Measurements from ENCODE around the gene MBNL2.

Gene MBNL2

DNA sequence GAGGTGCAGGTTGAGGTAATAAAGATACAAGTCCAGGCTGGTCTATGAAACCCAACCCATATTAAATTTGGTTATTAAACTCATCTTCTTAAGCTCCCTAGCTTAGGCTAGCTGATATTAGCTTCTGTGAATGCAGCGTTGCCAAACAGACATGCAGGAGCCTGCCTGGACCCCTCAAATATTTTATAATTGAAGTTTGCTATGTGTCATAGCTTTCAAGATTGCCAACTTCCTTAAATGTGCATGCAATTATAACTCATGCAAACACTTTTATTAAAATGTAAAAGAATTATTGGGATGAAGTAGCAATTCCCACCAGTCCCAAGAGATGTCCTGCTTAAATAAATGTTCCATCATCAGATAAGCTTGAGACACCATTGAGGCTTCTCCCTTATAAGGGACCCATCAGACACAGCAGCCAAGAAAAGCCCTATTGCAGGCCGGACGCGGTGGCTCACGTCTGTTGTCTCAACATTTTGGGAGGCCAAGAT lies 51.3 kb downstream of the MBNL2 start:
- no peak for DNase-seq (ENCODE audit: low read depth, low spot score)

GRCh38 chr13:97274829-97275649 lies 52.9 kb downstream of the MBNL2 start:
- no peak for DNase-seq (ENCODE audit: low read depth, low spot score)

DNA sequence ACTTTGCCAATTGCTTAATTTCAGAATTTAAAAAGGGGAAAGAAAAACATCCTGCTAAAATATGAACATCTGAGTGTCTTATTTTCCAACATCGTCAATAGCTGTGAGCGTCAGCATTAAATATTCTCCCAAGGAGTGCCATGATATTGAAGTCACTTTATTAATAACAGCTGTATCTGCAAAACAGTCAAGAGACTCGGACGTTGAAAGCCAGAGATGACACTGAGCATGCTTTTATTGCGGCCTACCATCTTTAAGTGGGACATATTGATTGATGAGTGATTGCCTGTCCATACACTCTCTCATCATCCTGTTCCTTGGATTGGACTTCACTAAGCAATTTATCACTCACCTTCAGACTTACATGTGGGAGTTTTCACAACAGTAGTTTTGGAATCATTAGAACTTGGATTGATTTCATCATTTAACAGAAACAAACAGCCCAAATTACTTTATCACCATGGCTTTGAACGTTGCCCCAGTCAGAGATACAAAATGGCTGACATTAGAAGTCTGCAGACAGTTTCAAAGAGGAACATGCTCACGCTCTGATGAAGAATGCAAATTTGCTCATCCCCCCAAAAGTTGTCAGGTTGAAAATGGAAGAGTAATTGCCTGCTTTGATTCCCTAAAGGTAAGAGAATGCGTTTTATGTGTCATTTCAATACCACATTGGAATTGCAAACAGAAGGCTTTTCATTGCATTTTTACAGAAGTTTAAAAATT lies 53.8 kb downstream of the MBNL2 start:
- DNase-seq (ENCODE audit: low read depth, low spot score): no peak

GRCh38 chr13:97276862-97277269 lies 54.7 kb downstream of the MBNL2 start:
- DNase-seq (ENCODE audit: low read depth, low spot score): no peak

GRCh38 chr13:97278435-97279411 lies 56.6 kb downstream of the MBNL2 start:
- DNase-seq (ENCODE audit: low read depth, low spot score): no peak

DNA sequence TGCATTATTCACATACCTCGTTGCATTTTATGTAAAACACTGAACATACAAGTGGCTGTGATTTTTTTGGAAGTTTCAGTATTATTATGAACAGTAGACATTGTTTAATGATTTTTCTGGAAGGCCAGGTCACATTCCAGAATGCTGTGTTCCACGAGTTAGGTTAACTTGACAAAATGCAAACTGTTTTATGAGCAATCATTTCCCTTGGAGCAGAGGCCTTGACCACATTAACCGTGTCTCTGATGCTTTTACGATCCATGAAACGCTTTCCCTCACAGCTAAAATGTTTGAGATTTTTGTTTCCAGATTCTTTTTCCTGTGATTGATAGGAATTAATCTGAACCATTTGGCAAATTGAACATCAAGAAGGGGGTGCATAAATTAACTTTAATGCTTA lies 57.8 kb downstream of the MBNL2 start:
- DNase-seq (ENCODE audit: low read depth, low spot score): no peak

- peak; percentile 32 for DNase-seq (ENCODE audit: low read depth, low spot score)
Measured at GRCh38 chr13:97280478-97280877, 58.3 kb downstream of the MBNL2 start.

- no peak for DNase-seq (ENCODE audit: low read depth, low spot score)
Measured at GRCh38 chr13:97281028-97281427, 58.9 kb downstream of the MBNL2 start.

- no peak for DNase-seq (ENCODE audit: low read depth, low spot score)
Measured at GRCh38 chr13:97282705-97283104, 60.6 kb downstream of the MBNL2 start.

- no peak for DNase-seq (ENCODE audit: low read depth, low spot score)
Measured at GRCh38 chr13:97283888-97284287, 61.8 kb downstream of the MBNL2 start.

DNA sequence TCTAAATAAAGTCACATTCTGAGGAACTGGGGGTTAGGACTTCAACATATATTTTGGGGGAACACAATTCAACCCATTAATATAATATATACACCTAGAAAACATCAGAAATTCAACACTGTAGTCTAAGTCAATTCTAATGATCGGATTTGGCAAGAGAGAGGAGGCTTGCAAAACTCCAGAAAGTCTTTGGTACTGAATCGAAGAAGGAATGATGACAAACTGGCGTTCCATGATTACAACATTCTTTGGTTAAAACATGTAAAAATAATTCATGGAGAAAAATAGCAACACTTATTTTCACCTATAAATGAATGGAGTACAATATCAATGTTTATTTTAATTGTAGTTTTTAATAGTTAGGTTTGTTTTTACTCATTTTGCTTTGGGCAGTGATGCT lies 62.4 kb downstream of the MBNL2 start:
- DNase-seq (ENCODE audit: low read depth, low spot score): no peak

GRCh38 chr13:97285221-97285955 lies 63.3 kb downstream of the MBNL2 start:
- DNase-seq (ENCODE audit: low read depth, low spot score): no peak

- DNase-seq (ENCODE audit: low read depth, low spot score): no peak
Measured at GRCh38 chr13:97286317-97287046, 64.3 kb downstream of the MBNL2 start.

GRCh38 chr13:97287047-97287383 lies 64.9 kb downstream of the MBNL2 start:
- no peak for DNase-seq (ENCODE audit: low read depth, low spot score)

- no peak for DNase-seq (ENCODE audit: low read depth, low spot score)
Measured at GRCh38 chr13:97288486-97288900, 66.4 kb downstream of the MBNL2 start.

DNA sequence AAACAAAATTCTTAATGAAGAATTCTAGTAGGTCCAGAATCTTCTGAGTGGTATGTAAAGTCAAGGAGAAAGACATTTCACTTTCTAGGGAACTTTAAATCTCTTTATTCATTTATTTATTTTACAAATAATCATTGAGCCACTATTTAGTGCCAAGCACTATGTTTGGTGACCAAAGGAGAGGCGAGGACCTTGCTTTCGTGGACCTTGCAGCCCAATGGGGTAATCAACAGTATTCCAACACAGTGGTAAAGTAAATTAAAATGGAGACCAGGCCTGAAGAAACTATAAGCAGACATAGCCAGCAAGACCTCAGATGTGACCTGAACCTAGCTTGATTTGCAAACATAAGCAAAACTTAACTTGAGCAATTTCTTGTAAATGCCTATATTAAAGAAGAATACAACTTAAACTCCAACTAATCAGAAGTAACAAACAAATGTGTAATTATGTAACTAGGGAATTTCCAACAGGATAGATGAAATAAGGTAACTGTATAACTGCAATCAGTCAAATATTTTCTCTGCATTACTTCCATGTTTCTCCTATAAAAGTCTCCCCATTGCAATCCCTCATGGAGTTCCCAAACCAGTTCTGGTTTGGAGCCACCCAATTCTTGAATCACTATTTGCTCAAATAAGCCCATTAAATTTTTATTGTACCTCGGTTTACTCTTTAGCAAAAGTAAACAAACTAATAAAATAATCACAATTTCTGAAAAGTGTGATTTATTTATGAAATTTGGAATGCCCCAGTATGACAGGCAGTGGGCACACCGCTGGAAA lies 67.6 kb downstream of the MBNL2 start:
- DNase-seq (ENCODE audit: low read depth, low spot score): no peak

DNA sequence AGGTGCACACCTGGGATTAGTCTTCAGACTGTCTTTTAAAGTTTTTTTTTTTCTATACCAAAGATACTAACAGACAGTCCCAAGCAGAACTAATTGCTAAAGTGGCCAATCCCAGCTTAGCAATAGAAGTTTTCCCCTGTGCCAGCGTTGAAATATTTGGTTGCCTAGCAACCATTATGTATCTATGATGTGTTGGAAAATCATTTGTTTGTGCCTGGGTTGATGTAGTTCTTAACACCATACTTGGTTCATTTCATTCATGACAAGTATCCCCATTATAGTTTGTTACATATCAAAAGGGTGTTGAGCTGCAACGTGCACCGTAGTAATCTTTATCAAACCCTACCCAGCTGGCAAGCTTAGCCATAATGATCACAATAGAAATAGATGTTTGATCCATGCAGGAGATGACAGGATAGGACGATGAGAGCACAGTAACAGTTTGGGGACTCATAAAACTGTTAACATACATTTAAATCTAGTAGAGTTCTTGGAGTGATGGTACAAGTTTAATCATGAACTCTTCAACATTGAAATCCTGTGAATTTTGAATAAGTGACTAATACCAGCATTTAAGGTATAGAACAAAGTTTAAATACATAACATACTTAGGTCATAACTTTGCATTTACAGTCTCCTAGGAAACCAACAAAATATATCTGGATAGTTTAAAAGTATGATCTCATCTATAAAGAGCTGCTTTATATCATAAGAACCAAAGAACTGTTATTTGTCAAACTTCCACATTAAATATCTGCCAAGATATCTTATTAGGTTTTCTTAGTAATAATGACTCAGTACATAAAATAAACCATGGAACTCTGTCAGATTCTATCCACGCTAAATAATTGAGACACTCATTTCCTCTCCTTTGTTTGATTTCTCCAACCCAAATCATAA lies 73.4 kb downstream of the MBNL2 start:
- no peak for DNase-seq (ENCODE audit: low read depth, low spot score)

- no peak for DNase-seq (ENCODE audit: low read depth, low spot score)
Measured at GRCh38 chr13:97296740-97297139, 74.6 kb downstream of the MBNL2 start.

DNA sequence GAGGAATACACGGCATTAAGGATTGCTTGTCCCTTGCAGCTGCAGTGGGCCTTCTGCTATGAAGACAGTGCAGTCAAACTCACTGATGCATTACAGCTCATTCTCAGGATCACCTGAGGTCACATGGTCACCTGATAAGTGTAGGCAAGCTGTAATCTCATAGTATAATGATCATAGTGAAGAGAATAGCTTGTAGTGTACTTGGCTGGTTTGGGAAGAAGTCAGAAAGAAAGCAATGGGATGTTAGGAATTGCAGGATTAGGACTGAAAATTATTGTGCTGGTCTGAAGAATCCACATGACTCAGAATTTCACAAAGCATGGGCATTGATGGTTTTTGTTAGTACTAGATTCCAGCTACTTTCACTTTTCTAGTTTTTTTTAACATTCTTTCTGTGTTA lies 76.7 kb downstream of the MBNL2 start:
- DNase-seq (ENCODE audit: low read depth, low spot score): no peak

Data from ELF-1 (cell line).